Activated CD8-positive, alpha-beta memory T cell treated with anti-CD3 and anti-CD28 coated beads, Interleukin-2, amount 50 U/mL, for 1 hour (primary cell): ENCODE results near the gene POLD4.

Experiments
- DNase-seq: peaks from one replicate; pipeline ENCODE4 v3.0.0-alpha.2; 2020; ENCODE audit errors: extremely low read depth

POLD4 gene

GRCh38 chr11:67371189-67371910 lies 18.0 kb upstream of the POLD4 start:
- no peak for DNase-seq

GRCh38 chr11:67370351-67371076 lies 17.2 kb upstream of the POLD4 start:
- DNase-seq, result no peak

GRCh38 chr11:67369801-67370284 lies 16.5 kb upstream of the POLD4 start:
- DNase-seq, result no peak

- DNase-seq, result no peak
These were observed 15.9 kb upstream of the POLD4 start for GRCh38 chr11:67369275-67369674.

GRCh38 chr11:67368621-67369020 lies 15.3 kb upstream of the POLD4 start:
- no peak for DNase-seq

GRCh38 chr11:67367761-67368227 lies 14.4 kb upstream of the POLD4 start:
- DNase-seq, result no peak

GRCh38 chr11:67366961-67367760 lies 13.8 kb upstream of the POLD4 start:
- no peak for DNase-seq

- no peak for DNase-seq
These were observed 13.2 kb upstream of the POLD4 start for GRCh38 chr11:67366546-67366945.

- DNase-seq, result no peak
These were observed 12.5 kb upstream of the POLD4 start for GRCh38 chr11:67365736-67366444.

- DNase-seq, result no peak
These were observed 11.7 kb upstream of the POLD4 start for GRCh38 chr11:67364783-67365722.

- no peak for DNase-seq
These were observed 10.8 kb upstream of the POLD4 start for GRCh38 chr11:67364169-67364568.

GRCh38 chr11:67357831-67358670 lies 4.7 kb upstream of the POLD4 start:
- no peak for DNase-seq

GRCh38 chr11:67356864-67357561 lies 3.7 kb upstream of the POLD4 start:
- no peak for DNase-seq

- no peak for DNase-seq
These were observed 3.1 kb upstream of the POLD4 start for GRCh38 chr11:67356387-67356863.

GRCh38 chr11:67355794-67356386 lies 2.5 kb upstream of the POLD4 start:
- DNase-seq, result no peak

GRCh38 chr11:67355023-67355793 lies 1.9 kb upstream of the POLD4 start:
- no peak for DNase-seq
